Activated effector memory CD4-positive, alpha-beta T cell treated with Interleukin-2 at 50 U/mL for 16 hours (primary cell): ENCODE results near the gene RET.

Source experiments
- DNase-seq: peaks from one replicate; pipeline ENCODE4 v3.0.0-alpha.2; 2020

The RET gene

DNA sequence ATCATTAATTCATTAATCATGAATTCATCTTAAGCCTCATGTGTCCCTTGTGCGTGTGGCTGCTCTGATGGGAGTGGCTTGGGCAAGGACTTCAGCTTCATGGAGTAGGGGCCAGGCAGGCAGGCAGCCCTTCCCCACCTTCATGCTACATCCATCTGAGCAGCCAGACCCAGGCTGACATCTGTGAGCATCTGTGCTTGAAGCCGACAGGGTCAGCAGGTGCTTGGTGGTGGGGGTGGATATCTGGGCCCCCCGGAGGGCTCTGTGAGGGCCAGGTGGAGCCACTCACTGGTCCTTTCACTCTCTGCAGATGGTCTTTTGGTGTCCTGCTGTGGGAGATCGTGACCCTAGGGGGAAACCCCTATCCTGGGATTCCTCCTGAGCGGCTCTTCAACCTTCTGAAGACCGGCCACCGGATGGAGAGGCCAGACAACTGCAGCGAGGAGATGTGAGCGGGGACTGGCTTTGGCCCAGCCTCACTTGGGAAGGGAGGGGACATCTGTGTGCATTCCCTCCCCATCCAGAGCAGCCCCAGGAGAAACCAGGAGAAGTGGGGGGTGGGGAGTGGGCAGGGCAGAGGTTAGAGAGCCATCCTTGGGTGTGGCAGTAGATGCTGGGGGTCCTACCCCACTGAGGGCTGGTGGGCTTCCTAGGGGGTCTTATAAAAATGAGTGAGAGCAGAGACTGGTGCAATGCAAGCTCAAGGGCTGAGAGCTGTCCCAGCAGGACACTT is 46.7 kb downstream of the RET start:
- DNase-seq, result no peak

- DNase-seq, result no peak
Observed at GRCh38 chr10:43124094-43124521, 47.2 kb downstream of the RET start.

- no peak for DNase-seq
Observed at GRCh38 chr10:43124574-43125273, 47.9 kb downstream of the RET start.

- DNase-seq, result no peak
Observed at GRCh38 chr10:43125274-43125845, 48.5 kb downstream of the RET start.

GRCh38 chr10:43125881-43126731 is 49.2 kb downstream of the RET start:
- no peak for DNase-seq

GRCh38 chr10:43126759-43127424 is 50.0 kb downstream of the RET start:
- no peak for DNase-seq

DNA sequence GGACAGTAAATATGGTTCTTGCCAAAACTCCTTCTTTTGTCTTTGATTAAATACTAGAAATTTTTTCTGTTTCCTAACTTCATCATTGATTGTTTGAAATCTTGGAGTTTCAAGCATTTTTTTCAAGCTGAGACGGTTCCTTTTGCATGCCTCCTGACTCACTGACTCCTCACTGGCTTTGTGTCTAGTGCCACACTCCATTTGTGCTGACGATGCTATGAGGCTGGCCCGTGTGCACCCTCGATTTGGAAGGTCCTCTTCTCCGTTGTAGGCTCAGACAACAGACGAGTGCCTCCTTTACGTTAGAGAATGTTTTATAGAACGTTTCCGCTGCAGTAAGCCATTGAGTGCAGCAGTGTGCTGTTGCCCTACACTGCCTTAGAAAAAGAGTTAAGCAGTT is 50.6 kb downstream of the RET start:
- no peak for DNase-seq

DNA sequence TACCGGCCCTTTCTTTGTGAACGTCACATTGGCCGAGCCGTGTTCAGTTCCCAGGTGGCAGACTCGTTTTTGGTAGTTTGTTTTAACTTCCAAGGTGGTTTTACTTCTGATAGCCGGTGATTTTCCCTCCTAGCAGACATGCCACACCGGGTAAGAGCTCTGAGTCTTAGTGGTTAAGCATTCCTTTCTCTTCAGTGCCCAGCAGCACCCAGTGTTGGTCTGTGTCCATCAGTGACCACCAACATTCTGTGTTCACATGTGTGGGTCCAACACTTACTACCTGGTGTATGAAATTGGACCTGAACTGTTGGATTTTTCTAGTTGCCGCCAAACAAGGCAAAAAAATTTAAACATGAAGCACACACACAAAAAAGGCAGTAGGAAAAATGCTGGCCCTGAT is 51.5 kb downstream of the RET start:
- no peak for DNase-seq

DNA sequence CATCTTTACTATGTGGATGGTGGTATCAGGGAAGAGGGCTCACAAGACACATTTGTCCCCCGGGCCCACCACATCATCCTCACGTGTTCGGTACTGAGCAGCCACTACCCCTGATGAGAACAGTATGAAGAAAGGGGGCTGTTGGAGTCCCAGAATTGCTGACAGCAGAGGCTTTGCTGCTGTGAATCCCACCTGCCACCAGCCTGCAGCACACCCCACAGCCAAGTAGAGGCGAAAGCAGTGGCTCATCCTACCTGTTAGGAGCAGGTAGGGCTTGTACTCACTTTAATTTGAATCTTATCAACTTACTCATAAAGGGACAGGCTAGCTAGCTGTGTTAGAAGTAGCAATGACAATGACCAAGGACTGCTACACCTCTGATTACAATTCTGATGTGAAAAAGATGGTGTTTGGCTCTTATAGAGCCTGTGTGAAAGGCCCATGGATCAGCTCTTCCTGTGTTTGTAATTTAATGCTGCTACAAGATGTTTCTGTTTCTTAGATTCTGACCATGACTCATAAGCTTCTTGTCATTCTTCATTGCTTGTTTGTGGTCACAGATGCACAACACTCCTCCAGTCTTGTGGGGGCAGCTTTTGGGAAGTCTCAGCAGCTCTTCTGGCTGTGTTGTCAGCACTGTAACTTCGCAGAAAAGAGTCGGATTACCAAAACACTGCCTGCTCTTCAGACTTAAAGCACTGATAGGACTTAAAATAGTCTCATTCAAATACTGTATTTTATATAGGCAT is 52.3 kb downstream of the RET start:
- no peak for DNase-seq

- DNase-seq, result no peak
Observed at GRCh38 chr10:43130770-43131171, 53.9 kb downstream of the RET start.

- no peak for DNase-seq
Observed at GRCh38 chr10:43131256-43131655, 54.4 kb downstream of the RET start.

DNA sequence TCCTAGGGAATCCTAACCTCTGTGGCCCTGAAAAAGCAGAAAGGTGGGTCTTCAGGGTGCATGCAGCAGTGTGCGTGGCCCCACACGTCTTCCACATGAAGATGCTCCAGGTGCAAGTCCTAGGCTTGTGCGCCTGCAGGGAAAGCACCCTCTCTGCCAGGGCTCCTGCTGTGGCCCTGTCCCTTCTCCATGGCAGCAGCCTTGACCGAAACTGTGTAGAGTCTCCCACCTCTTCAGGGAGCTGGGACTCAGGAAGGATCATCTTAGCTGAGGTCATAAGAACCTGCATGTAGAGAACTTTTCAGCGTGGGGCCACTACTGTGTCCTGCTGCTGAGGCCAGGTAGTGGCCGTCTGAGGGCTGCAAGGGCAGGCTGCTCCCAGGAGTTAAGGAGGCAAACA is 55.0 kb downstream of the RET start:
- DNase-seq, result no peak

GRCh38 chr10:43132867-43133787 is 56.3 kb downstream of the RET start:
- DNase-seq, result no peak

GRCh38 chr10:43134126-43134905 is 57.4 kb downstream of the RET start:
- no peak for DNase-seq

GRCh38 chr10:43135064-43135463 is 58.2 kb downstream of the RET start:
- no peak for DNase-seq

- no peak for DNase-seq
Observed at GRCh38 chr10:43135656-43136055, 58.8 kb downstream of the RET start.

DNA sequence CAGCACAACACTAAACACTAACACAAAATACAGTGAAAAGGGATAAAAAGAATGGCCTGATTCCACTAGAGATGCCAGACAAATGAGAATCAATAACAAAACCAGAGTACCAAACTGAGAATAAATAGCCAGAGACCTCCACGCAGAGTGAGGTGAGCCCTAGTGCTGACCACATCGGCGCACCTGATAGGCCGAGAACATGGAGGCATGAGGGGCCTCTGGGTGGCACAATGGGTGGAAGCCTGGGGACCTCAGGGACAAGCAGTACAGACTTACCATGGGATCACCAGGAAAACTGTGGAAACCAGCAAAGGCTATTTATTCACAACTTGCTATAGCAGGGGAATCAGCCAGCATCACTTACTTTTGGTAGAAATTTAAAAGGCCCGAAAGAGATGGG is 59.6 kb downstream of the RET start:
- no peak for DNase-seq

- DNase-seq, result no peak
Observed at GRCh38 chr10:43136995-43137716, 60.3 kb downstream of the RET start.

DNA sequence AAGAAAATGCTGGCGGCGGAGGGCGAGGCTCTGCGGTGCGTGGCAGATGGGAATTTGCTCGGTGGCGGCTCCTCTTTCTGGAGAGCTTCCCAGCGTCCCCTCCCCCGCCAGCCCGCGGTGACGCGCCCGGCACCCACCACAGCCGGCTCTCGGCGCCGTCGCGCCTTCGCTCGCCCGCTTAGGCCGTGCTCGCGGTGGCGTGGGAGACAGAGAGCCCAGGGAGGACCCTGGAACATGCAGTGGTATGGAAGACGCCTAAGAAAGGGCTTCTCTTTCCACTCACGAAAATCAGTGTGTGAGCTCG is 60.8 kb downstream of the RET start:
- no peak for DNase-seq
